Neuronal stem cell (in vitro differentiated cells): ENCODE results near the gene CR1L.
A peak's percentile ranks its signal among the peaks of the same experiment; 100 is the strongest.
"Not testable (repeated sequence)": the region's sequence is repeated elsewhere in the genome, so short reads cannot be mapped to it uniquely, and the experiment has no call there.

Experiments
- DNase-seq: peaks from one replicate; pipeline ENCODE4 v3.0.0-alpha.2; 2013; ENCODE audit warnings: low spot score
- H2AFZ ChIP-seq: one replicate; pipeline ENCODE4 v1.6.1; 2013; ENCODE audit warnings: mild to moderate bottlenecking, low read length, inconsistent platforms
- H2AK5ac ChIP-seq: 2 replicates; pipeline ENCODE4 v1.6.1; 2013; ENCODE audit warnings: low read depth, mild to moderate bottlenecking, inconsistent platforms, low read length, moderate library complexity, mixed read lengths
- H2BK120ac ChIP-seq: 2 replicates; pipeline ENCODE4 v1.6.1; 2013; ENCODE audit warnings: low read depth, mild to moderate bottlenecking, inconsistent platforms, low read length, moderate library complexity, mixed read lengths
- H2BK12ac ChIP-seq: one replicate; pipeline ENCODE4 v1.6.1; 2013; ENCODE audit warnings: low read length, inconsistent platforms
- H2BK15ac ChIP-seq: 2 replicates; pipeline ENCODE4 v1.6.1; 2013; ENCODE audit warnings: mild to moderate bottlenecking, low read length, inconsistent platforms, mixed read lengths
- H2BK5ac ChIP-seq: one replicate; pipeline ENCODE4 v1.6.1; 2013; ENCODE audit warnings: inconsistent platforms, mild to moderate bottlenecking, low read length, moderate library complexity
- H3K14ac ChIP-seq: one replicate; pipeline ENCODE4 v1.6.1; 2013; ENCODE audit warnings: low read length, inconsistent platforms
- H3K18ac ChIP-seq: 2 replicates; pipeline ENCODE4 v1.6.1; 2013; ENCODE audit warnings: low read length, inconsistent platforms
- H3K23ac ChIP-seq: 2 replicates; pipeline ENCODE4 v1.6.1; 2013; ENCODE audit warnings: low read depth, mild to moderate bottlenecking, mixed read lengths, low read length, inconsistent platforms; ENCODE audit not compliant: poor library complexity
- H3K27ac ChIP-seq: replicated peaks from 3 replicates; pipeline ENCODE4 v1.5.1; 2013; ENCODE audit warnings: low read length, inconsistent platforms
- H3K27me3 ChIP-seq, 3 experiments: 2 replicates each; pipeline ENCODE4 v1.6.1; 2013; ENCODE audit warnings: low read length in 3 of 3, mild to moderate bottlenecking in 2 of 3, inconsistent platforms in 1 of 3, low read depth in 1 of 3, mixed read lengths in 1 of 3, moderate library complexity in 1 of 3; ENCODE audit not compliant: control insufficient read depth in 3 of 3, insufficient read depth in 3 of 3
- H3K36me3 ChIP-seq, 2 donors: replicated peaks in 1 of 2; 2 replicates each; pipeline ENCODE4 v1.6.1; 2013; ENCODE audit warnings: low read length in 2 of 2; ENCODE audit not compliant: control insufficient read depth in 2 of 2, insufficient read depth in 2 of 2
- H3K4ac ChIP-seq: 2 replicates; pipeline ENCODE4 v1.6.1; 2013; ENCODE audit warnings: inconsistent platforms, mild to moderate bottlenecking, low read length, moderate library complexity
- H3K4me1 ChIP-seq, 2 donors: 1 replicate in 1 of 2; 2 replicates in 1 of 2; pipeline ENCODE4 v1.6.1; 2013; ENCODE audit warnings: low read length in 2 of 2, low read depth in 1 of 2; ENCODE audit not compliant: control insufficient read depth in 2 of 2, insufficient read depth in 1 of 2
- H3K4me2 ChIP-seq: one replicate; pipeline ENCODE4 v1.6.1; 2013; ENCODE audit warnings: mild to moderate bottlenecking, low read length, inconsistent platforms; ENCODE audit not compliant: insufficient read depth, poor library complexity, severe bottlenecking
- H3K4me3 ChIP-seq, 2 donors: 2 replicates each; pipeline ENCODE4 v1.5.1; 2013; ENCODE audit warnings: low read length in 2 of 2, mild to moderate bottlenecking in 2 of 2, inconsistent platforms in 1 of 2, moderate library complexity in 1 of 2
- H3K79me1 ChIP-seq: one replicate; pipeline ENCODE4 v1.6.1; 2013; ENCODE audit warnings: low read depth, mild to moderate bottlenecking, inconsistent platforms, low read length, moderate library complexity
- H3K9ac ChIP-seq: one replicate; pipeline ENCODE4 v1.6.1; 2013; ENCODE audit warnings: mild to moderate bottlenecking, low read depth, low read length, inconsistent platforms; ENCODE audit not compliant: poor library complexity
- H3K9me3 ChIP-seq, 2 donors: replicated peaks in 1 of 2; 2 replicates each; pipeline versions ENCODE3 to v1.6.1; 2013; ENCODE audit warnings: low read length in 2 of 2, mild to moderate bottlenecking in 2 of 2, inconsistent platforms in 1 of 2, low read depth in 1 of 2, mixed read lengths in 1 of 2, moderate library complexity in 1 of 2; ENCODE audit not compliant: control insufficient read depth in 2 of 2, insufficient read depth in 1 of 2
- H4K8ac ChIP-seq: one replicate; pipeline ENCODE4 v1.6.1; 2013; ENCODE audit warnings: low read depth, mild to moderate bottlenecking, inconsistent platforms, low read length, moderate library complexity
- H4K91ac ChIP-seq: one replicate; pipeline ENCODE4 v1.6.1; 2013; ENCODE audit warnings: low read length, low read depth, mild to moderate bottlenecking, inconsistent platforms; ENCODE audit not compliant: poor library complexity
- whole genome bisulfite sequencing, 2 donors: extraction: QIAGEN DNeasy Blood & Tissue Kit; methylation state at CpG; one replicate each; pipeline ENCODE4 v1.1.7; 2013; ENCODE audit warnings: missing lambda C conversion rate in 2 of 2, mixed read lengths in 1 of 2; ENCODE audit not compliant: insufficient read length in 2 of 2, insufficient replicate concordance in 1 of 2; ENCODE audit errors: extremely low coverage in 2 of 2; 5-methylcytosine and 5-hydroxymethylcytosine counted together

The CR1L gene

GRCh38 chr1:207672522-207673130 is 27.7 kb downstream of the CR1L start:
- Histone ChIP-seq H3K14ac (no peak overlapping the region), H3K23ac (no peak overlapping the region), H3K27ac (no peak overlapping the region), H4K91ac (no peak overlapping the region), H2AFZ (no peak overlapping the region), H3K4me3 (no peak overlapping the region), H2BK5ac (no peak overlapping the region), H3K9me3 (no peaks in the 10 kb centered on the region), H3K4me1 (no peaks in the 10 kb centered on the region), H3K79me1 (no peaks in the 10 kb centered on the region), H3K18ac (no peak overlapping the region), H3K27me3 (peaks cover 0 to 2% (median 0%) of the 10 kb centered on the region in 3 experiments), H3K36me3 (no peaks in the 10 kb centered on the region), H2BK12ac (no peak overlapping the region), H2BK120ac (no peak overlapping the region), H2AK5ac (no peak overlapping the region), H2BK15ac (no peak overlapping the region), H4K8ac (no peak overlapping the region), H3K4me2 (no peak overlapping the region), H3K9ac (no peak overlapping the region), H3K4ac (no peak overlapping the region)
- peak; percentile 32 for DNase-seq
- no CpG with 5 or more reads among the region's 5 CpGs for WGBS, 2 donors

- Histone ChIP-seq H3K23ac (no peak overlapping the region), H3K4me2 (no peak overlapping the region), H3K4me3 (no peak overlapping the region), H3K36me3 (no peaks in the 10 kb centered on the region), H4K8ac (no peak overlapping the region), H2BK12ac (no peak overlapping the region), H3K79me1 (no peaks in the 10 kb centered on the region), H3K14ac (no peak overlapping the region), H3K9ac (no peak overlapping the region), H2BK120ac (no peak overlapping the region), H2BK15ac (no peak overlapping the region), H3K18ac (no peak overlapping the region), H2BK5ac (no peak overlapping the region), H3K4me1 (no peaks in the 10 kb centered on the region), H3K27me3 (peaks cover 0 to 2% (median 0%) of the 10 kb centered on the region in 3 experiments), H3K4ac (no peak overlapping the region), H4K91ac (no peak overlapping the region), H3K9me3 (no peaks in the 10 kb centered on the region), H2AK5ac (no peak overlapping the region), H2AFZ (no peak overlapping the region), H3K27ac (no peak overlapping the region)
- no peak for DNase-seq
- WGBS, 2 donors = no CpG with 5 or more reads among the region's 6 CpGs
These were observed 28.5 kb downstream of the CR1L start for GRCh38 chr1:207673399-207673798.

- Histone ChIP-seq H3K4ac (no peak overlapping the region), H3K4me1 (no peaks in the 10 kb centered on the region), H3K27me3 (peaks cover 0 to 2% (median 0%) of the 10 kb centered on the region in 3 experiments), H4K91ac (no peak overlapping the region), H3K18ac (no peak overlapping the region), H3K9me3 (no peaks in the 10 kb centered on the region), H2AK5ac (no peak overlapping the region), H2AFZ (no peak overlapping the region), H3K4me3 (no peak overlapping the region), H4K8ac (no peak overlapping the region), H2BK15ac (no peak overlapping the region), H3K9ac (no peak overlapping the region), H2BK5ac (no peak overlapping the region), H3K79me1 (no peaks in the 10 kb centered on the region), H3K14ac (no peak overlapping the region), H3K36me3 (no peaks in the 10 kb centered on the region), H3K27ac (no peak overlapping the region), H2BK12ac (no peak overlapping the region), H3K4me2 (no peak overlapping the region), H3K23ac (no peak overlapping the region), H2BK120ac (no peak overlapping the region)
- no CpG with 5 or more reads among the region's 4 CpGs for WGBS, 2 donors
- DNase-seq = no peak
These were observed 31.2 kb downstream of the CR1L start for GRCh38 chr1:207676153-207676552.

- H4K8ac ChIP-seq, H3K79me1 ChIP-seq, H2BK15ac ChIP-seq, H3K4me3 ChIP-seq, H2AK5ac ChIP-seq, H3K36me3 ChIP-seq, H4K91ac ChIP-seq, H3K4ac ChIP-seq, H3K14ac ChIP-seq, H3K27ac ChIP-seq, H3K23ac ChIP-seq, H3K9me3 ChIP-seq, H3K4me2 ChIP-seq, H3K9ac ChIP-seq, DNase-seq, H2BK12ac ChIP-seq, H2BK120ac ChIP-seq, H3K4me1 ChIP-seq, H2AFZ ChIP-seq, H3K27me3 ChIP-seq, H3K18ac ChIP-seq, H2BK5ac ChIP-seq: not testable (repeated sequence)
- no CpG with 5 or more reads among the region's 6 CpGs for WGBS, 2 donors
These were observed 35.9 kb downstream of the CR1L start for GRCh38 chr1:207680590-207681388.
